GM12891 (cell line): ENCODE data around the gene HSD3B7.

ENCODE experiments used
- DNase-seq: peaks from one replicate; pipeline ENCODE4 v3.0.0; 2011; ENCODE audit warnings: low spot score; ENCODE audit not compliant: insufficient read length
- FAIRE-seq: peaks from 2 replicates; lab custom pipeline; 2011; peaks lifted over from hg19 to GRCh38; lab: Jason Lieb, UNC
- PAX5 ChIP-seq: IDR thresholded peaks from 2 replicates; pipeline ENCODE4 v1.6.1; 2011; ENCODE audit warnings: low read length, moderate library complexity, mild to moderate bottlenecking; ENCODE audit not compliant: insufficient read depth, severe bottlenecking
- POLR2A ChIP-seq: IDR thresholded peaks from 2 replicates; pipeline ENCODE4 v1.6.1; 2011; ENCODE audit warnings: low read depth, low read length, control low read depth
- POLR2AphosphoS5 ChIP-seq: IDR thresholded peaks from 2 replicates; pipeline ENCODE4 v1.6.1; 2011; ENCODE audit warnings: low read depth, low read length, control low read depth
- POU2F2 ChIP-seq: IDR thresholded peaks from 2 replicates; pipeline ENCODE4 v1.6.1; 2011; ENCODE audit warnings: low read depth, mild to moderate bottlenecking, control low read depth, low read length, moderate library complexity
- SPI1 ChIP-seq: IDR thresholded peaks from 2 replicates; pipeline ENCODE4 v1.6.1; 2011; ENCODE audit warnings: low read depth, low read length, control low read depth
- TAF1 ChIP-seq: IDR thresholded peaks from 2 replicates; pipeline ENCODE4 v1.6.1; 2011; ENCODE audit warnings: low read depth, low read length, control low read depth

HSD3B7 gene

DNA sequence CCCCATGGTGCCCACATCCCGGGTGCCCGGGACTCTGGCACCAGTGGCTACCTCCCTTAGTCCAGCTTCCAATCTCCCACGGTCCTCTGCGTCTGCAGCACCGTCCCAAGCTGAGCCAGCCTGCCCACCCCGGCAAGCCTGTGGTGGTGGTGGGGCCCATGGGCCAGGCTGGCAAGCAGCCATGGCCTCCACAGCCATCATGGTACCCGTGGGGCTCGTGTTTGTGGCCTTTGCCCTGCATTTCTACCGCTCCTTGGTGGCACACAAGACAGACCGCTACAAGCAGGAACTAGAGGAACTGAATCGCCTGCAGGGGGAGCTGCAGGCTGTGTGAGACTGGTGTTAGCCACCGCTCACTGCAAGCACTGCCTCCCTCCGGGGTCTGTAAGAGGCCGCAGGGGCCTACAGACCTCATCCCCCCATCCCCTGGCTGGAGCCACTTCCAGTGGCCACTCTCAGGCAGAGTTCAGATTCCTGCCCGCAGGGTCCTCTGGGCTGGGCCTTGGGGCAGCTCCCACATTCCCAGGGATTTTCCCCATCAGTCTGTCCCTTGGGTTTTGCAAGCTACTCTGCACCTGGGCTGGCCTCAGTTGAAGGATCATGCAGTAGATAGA, 31.4 kb upstream of the HSD3B7 start:
- FAIRE-seq (peak; percentile 80), DNase-seq (no peak)
- TF ChIP-seq POLR2AphosphoS5 (no peak), POU2F2 (no peak), POLR2A (no peak), PAX5 (no peak), SPI1 (no peak), TAF1 (no peak)

DNA sequence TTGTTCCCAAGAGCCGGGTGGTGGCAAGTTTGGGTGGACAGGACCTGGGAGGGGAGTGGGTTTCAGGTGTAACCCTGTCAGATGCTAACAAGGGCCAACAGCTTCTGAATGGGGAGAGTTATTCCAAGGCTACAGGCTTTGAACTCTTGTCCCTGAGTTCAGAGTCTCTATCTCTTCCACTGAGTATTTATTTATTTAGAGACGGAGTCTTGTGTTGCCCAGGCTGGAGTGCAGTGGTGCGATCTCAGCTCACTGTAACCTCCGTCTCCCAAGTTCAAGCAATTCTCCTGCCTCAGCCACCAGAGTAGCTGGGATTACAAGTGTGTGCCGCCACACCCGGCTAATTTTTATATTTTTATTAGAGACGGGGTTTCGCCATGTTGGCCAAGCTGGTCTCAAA, 30.0 kb upstream of the HSD3B7 start:
- no peak for FAIRE-seq
- TF ChIP-seq PAX5, result no peak
- no peak for TF ChIP-seq SPI1
- no peak for TF ChIP-seq TAF1
- no peak for TF ChIP-seq POLR2AphosphoS5
- no peak for TF ChIP-seq POU2F2
- no peak for TF ChIP-seq POLR2A
- DNase-seq, result no peak

DNA sequence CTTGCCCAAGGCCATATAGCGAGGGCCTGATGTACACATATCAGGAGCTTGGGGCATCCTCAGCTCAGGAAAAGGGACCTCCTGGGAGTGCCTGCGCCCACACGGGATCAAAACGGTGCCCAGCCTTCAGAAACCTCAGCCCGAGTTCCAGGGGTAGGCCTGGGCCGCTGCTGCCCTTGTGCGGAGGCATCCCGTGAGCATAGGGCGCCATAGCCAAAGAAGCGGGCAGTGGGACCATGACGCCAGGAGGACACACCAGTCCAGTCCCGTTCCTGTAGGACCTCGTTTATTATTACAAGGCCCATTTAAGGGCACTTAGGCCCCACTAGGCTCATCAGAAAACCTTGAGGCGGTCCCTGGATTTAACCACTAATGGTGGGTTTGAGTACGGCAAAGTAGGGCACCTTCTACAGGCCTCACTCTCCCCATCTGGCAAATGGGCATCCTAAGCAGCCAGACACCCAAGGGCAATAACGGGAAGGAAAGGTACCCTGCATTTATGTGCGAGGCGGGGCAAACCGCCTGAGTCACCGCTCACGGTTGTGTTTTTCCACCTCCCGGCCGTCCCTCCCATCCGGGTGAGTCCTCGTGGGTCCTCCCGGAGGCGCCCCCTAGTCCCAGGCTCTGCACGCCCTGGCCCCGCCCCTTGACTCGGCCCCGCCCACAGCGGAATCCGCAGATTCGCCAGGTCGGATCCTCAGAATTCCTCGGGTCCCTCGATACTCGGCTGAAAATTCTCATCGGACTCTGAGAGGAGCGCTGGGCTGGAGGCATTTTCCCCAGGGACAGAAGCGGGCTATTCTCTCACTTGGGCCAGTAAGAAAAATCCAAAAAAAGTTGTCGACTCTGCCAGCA, 28.2 kb upstream of the HSD3B7 start:
- TF ChIP-seq POLR2A, result 0 out of 2 replicates have a peak, but pooled peaks have one; percentile 16
- no peak for TF ChIP-seq SPI1
- peak; percentile 72 for DNase-seq
- peak; percentile 76 for FAIRE-seq

DNA sequence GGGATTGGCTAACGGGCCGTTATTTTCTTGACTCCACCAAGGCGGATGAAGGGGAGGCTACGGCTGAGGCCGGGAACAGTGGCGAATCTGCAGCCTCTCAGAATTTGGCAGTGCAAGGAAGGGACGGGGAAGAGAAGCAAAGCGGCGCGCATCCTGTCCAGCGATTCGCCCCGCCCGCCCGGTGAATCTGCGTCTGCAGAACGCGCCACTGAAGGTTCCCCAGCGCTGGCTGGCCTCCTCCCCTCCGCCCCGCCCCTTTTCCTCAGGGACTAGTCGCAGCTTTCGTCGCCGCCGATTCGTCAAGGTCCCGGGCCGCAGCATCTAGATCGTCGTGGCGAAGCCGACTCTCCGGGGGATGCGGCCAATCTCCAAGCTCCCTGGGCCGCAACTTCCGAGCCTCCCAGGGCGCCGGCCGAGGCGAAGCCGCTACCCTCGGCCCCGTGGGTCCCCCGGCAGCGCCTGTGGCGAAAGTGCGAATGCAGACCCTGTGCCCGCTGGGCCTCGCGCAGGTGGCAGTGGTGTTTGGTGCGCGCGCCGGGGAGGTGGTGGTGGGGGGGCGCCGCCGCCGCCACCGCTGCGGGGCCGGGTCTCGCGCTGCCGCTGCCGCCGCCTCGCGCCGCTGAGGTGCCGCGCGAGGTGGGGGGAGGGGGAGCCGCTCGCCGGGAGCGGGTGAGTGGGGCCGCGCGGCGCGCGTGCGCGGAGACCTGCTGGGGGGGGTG, 27.4 kb upstream of the HSD3B7 start, which contains the start of gene SETD1A:
SETD1A (plus strand) TSS at position 299 of the 719 bp plus-strand sequence. CDS start 978 bp downstream, outside the sequence.
- TF ChIP-seq POU2F2 (peak; percentile 31; the same call in 1 of the 2 replicates), SPI1 (0 out of 2 replicates have a peak, but pooled peaks have one; percentile 6), TAF1 (peak; percentile 50; the same call in 1 of the 2 replicates), POLR2AphosphoS5 (no peak)
- peak; percentile 98 for DNase-seq
- peak; percentile 91 for FAIRE-seq

DNA sequence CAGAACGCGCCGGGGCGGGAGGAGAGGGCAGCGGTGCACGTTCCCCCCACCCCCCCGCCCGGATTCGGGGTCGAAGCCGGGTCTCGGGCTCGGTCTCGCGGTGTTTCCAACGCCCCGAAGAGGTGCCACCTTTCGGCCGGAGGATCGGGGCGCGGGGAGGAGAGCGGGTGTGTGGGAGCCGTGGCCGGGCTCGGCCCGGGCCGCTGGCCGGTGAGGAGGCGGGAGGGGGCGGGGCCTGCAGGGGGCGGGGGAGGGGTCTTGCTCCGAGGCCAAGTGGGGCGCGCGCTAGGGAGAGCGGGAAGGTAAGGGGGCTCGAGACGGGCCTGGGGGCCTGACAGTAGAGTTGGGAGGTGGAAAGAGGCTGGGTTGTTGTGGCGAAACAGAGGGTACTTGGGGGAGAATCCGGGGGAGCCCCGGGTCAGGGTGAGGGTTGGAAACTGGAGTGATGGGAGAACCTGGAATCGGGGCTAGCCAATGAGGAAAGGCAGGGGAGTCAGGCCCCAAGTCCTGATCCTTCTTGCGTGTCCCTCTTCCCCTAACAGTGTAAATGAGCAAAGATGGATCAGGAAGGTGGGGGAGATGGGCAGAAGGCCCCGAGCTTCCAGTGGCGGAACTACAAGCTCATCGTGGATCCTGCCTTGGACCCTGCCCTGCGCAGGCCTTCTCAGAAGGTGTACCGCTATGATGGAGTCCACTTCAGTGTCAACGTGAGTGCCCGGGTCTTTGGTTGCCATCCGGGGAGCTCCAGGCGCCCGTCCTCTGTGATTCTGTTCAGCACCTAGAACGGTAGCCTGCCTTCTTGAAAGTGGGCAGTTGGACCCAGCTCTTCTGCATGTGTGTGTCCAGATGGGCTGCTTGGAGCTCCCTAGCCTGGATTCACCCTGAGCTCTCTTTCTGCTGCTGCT, 26.6 kb upstream of the HSD3B7 start:
- TF ChIP-seq SPI1 (no peak), POU2F2 (no peak; the same call in 1 of the 2 replicates), TAF1 (no peak), PAX5 (no peak), POLR2A (no peak; the same call in 1 of the 2 replicates), POLR2AphosphoS5 (no peak)
- FAIRE-seq (no peak), DNase-seq (peak; percentile 82)

DNA sequence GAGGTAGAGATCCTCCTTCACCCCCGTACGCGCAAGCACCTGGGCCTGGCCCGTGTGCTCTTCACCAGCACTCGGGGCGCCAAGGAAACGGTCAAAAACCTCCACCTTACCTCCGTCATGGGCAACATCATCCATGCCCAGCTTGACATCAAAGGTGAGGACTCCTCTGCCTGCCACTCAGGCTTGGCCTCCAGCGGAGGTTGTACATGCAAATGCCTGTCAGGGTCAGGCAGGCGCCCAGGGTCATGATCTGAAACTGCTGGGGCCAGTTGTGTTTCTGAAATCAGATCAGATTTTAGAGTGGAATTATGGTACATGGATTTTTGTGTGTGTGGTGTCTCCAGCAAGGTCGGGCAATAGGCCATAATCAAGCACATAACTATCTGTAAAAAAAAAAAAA, 23.6 kb upstream of the HSD3B7 start:
- FAIRE-seq (no peak), DNase-seq (no peak)

DNA sequence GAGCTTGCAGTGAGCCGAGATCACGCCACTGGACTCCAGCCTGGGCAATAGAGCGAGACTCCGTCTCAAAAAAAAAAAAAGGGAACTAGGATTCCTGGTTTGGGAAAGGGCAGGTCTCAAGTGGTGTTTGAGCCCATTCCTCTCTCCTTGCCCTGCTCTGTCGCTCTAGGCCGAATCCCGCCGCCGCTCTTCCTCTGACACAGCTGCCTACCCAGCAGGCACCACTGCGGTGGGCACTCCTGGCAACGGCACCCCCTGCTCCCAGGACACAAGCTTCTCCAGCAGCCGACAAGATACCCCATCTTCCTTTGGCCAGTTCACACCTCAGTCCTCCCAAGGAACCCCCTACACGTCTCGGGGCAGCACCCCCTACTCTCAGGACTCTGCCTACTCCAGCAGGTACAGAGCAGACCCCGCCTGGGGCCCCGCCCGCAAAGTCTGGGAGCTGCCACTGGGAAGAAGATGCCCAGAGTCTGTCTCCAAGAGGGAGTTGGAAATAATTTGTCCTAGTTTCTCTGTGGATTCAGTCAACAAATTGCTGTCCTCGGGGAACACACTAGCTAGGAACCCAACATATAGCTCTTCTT, 21.0 kb upstream of the HSD3B7 start:
- no peak for FAIRE-seq
- TF ChIP-seq POLR2A (no peak), POU2F2 (no peak), PAX5 (no peak), POLR2AphosphoS5 (no peak), TAF1 (no peak), SPI1 (no peak)

More for the DNA sequence above, 23.6 kb upstream of the HSD3B7 start:
- no peak for TF ChIP-seq TAF1
- no peak for TF ChIP-seq POU2F2
- TF ChIP-seq POLR2AphosphoS5, result no peak
- no peak for TF ChIP-seq PAX5
- no peak for TF ChIP-seq POLR2A
- no peak for TF ChIP-seq SPI1

DNA sequence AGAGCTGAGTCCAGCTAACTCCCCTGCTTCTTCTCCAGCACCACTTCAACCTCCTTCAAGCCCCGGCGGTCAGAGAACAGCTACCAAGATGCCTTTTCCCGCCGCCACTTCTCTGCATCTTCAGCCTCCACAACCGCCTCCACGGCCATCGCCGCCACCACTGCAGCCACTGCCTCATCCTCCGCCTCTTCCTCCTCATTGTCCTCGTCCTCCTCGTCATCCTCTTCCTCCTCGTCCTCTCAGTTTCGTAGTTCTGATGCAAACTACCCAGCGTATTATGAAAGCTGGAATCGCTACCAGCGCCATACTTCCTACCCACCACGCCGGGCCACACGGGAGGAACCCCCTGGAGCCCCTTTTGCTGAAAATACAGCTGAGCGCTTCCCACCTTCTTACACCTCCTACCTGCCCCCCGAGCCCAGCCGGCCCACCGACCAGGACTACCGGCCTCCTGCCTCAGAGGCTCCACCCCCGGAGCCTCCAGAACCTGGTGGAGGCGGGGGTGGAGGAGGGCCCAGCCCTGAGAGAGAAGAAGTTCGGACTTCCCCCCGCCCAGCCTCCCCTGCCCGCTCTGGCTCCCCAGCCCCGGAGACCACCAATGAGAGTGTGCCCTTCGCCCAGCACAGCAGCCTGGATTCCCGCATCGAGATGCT, 20.3 kb upstream of the HSD3B7 start:
- FAIRE-seq (no peak), DNase-seq (no peak)
- TF ChIP-seq POU2F2 (no peak), TAF1 (no peak), SPI1 (no peak), POLR2A (no peak), POLR2AphosphoS5 (no peak), PAX5 (no peak)

More for the DNA sequence above, 21.0 kb upstream of the HSD3B7 start:
- no peak for DNase-seq
